SK-N-SH (cell line): ENCODE measurements around the gene AQP3. TPM values are rescaled to one million over a fixed set of nuclear protein-coding genes. Genes with fewer than 3 reads are reported as not detected.

Experiments used
- CTCF ChIA-PET: fragments of 300-600, 350-600 bp; formaldehyde crosslinking; extraction: SDS; loops from one replicate; lab custom pipeline; 2021; lab: Yijun Ruan, JAX
- POLR2A ChIA-PET: fragments of 350-600 bp; sonication (Branson Sonifier 250); formaldehyde crosslinking; extraction: SDS; loops from one replicate; lab custom pipeline; 2020; ENCODE audit warnings: antibody characterized with exemption, inconsistent platforms; lab: Yijun Ruan, JAX
- DNase-seq: peaks from one replicate; pipeline ENCODE4 v3.0.0; 2012
- H2AFZ ChIP-seq: fragments of 200-600 bp; sonication (generic); 2 replicates; pipeline ENCODE4 v1.8.1; 2016; ENCODE audit warnings: antibody characterized with exemption, mild to moderate bottlenecking, low read depth
- H3F3A ChIP-seq: fragments of 200-600 bp; sonication (generic); replicated peaks from 2 replicates; pipeline ENCODE3; 2016; ENCODE audit warnings: antibody characterized with exemption, mild to moderate bottlenecking; ENCODE audit not compliant: insufficient read depth
- H3K27ac ChIP-seq, 2 experiments: fragments of 200-500 bp in 1 of 2; fragments of 200-600 bp in 1 of 2; sonication (Bioruptor generic) in 1 of 2; sonication (generic), shearing (Covaris generic) in 1 of 2; 2 replicates each; pipeline versions ENCODE4 v1.5.1 to v1.6.1; 2014 to 2016; ENCODE audit warnings: low read depth in 2 of 2, inconsistent platforms in 1 of 2, low read length in 1 of 2, mild to moderate bottlenecking in 1 of 2, mixed read lengths in 1 of 2
- H3K27me3 ChIP-seq: fragments of 200-600 bp; sonication (generic), shearing (Covaris generic); 2 replicates; pipeline ENCODE4 v1.6.1; 2016; ENCODE audit warnings: mixed run types; ENCODE audit not compliant: insufficient read depth
- H3K36me3 ChIP-seq, 2 experiments: fragments of 200-500 bp in 1 of 2; fragments of 200-600 bp in 1 of 2; sonication (Bioruptor generic) in 1 of 2; sonication (generic) in 1 of 2; replicated peaks in 1 of 2; 2 replicates each; pipeline versions ENCODE3 to v1.5.1; 2014 to 2016; ENCODE audit warnings: low read length in 1 of 2, mild to moderate bottlenecking in 1 of 2; ENCODE audit not compliant: insufficient read depth in 2 of 2, control insufficient read depth in 1 of 2
- H3K4me1 ChIP-seq, 2 experiments: fragments of 200-500 bp in 1 of 2; fragments of 200-600 bp in 1 of 2; sonication (Bioruptor generic) in 1 of 2; sonication (generic), shearing (Covaris generic) in 1 of 2; 2 replicates each; pipeline versions ENCODE4 v1.5.1 to v1.6.1; 2014 to 2016; ENCODE audit warnings: low read depth in 1 of 2, low read length in 1 of 2, mixed run types in 1 of 2; ENCODE audit not compliant: insufficient read depth in 2 of 2, control insufficient read depth in 1 of 2
- H3K4me2 ChIP-seq: fragments of 200-600 bp; sonication (generic), shearing (Covaris generic); 2 replicates; pipeline ENCODE4 v1.6.1; 2017; ENCODE audit warnings: mixed run types
- H3K4me3 ChIP-seq, 2 experiments: fragments of 200-500 bp in 1 of 2; fragments of 200-600 bp in 1 of 2; sonication (Bioruptor generic) in 1 of 2; sonication (generic), shearing (Covaris generic) in 1 of 2; 2 replicates each; pipeline versions ENCODE4 v1.5.1 to v1.8.1; 2014 to 2016; ENCODE audit warnings: low read depth in 2 of 2, inconsistent platforms in 1 of 2, low read length in 1 of 2, mild to moderate bottlenecking in 1 of 2, mixed read lengths in 1 of 2, moderate library complexity in 1 of 2
- H3K79me2 ChIP-seq: fragments of 200-600 bp; sonication (generic); 2 replicates; pipeline ENCODE4 v1.8.1; 2017; ENCODE audit warnings: mild to moderate bottlenecking; ENCODE audit not compliant: insufficient read depth
- H3K9ac ChIP-seq: fragments of 200-600 bp; sonication (generic); 2 replicates; pipeline ENCODE4 v1.6.1; 2017; ENCODE audit warnings: mixed run types
- H3K9me2 ChIP-seq: fragments of 200-600 bp; sonication (generic); 2 replicates; pipeline ENCODE4 v1.6.1; 2017; ENCODE audit warnings: mixed run types
- H3K9me3 ChIP-seq: fragments of 200-600 bp; sonication (generic); 2 replicates; pipeline ENCODE4 v1.6.1; 2017; ENCODE audit warnings: mixed run types, mild to moderate bottlenecking, moderate library complexity
- H4K20me1 ChIP-seq: fragments of 200-600 bp; sonication (generic); 2 replicates; pipeline ENCODE4 v1.6.1; 2017; ENCODE audit warnings: mild to moderate bottlenecking, mixed run types; ENCODE audit not compliant: insufficient read depth
- FOSL2 ChIP-seq: IDR thresholded peaks from 2 replicates; pipeline ENCODE4 v1.4.0; 2012; ENCODE audit warnings: low read depth, mild to moderate bottlenecking, moderate library complexity, borderline replicate concordance
- FOXJ3 ChIP-seq: sonication (generic); formaldehyde crosslinking; IDR thresholded peaks from 2 replicates; pipeline ENCODE4 v1.5.1; 2020; ENCODE audit warnings: mild to moderate bottlenecking, missing genetic modification reagents
- FOXM1 ChIP-seq: IDR thresholded peaks from 2 replicates; pipeline ENCODE4 v1.4.0; 2012; ENCODE audit warnings: low read depth, mild to moderate bottlenecking
- GABPA ChIP-seq: IDR thresholded peaks from 2 replicates; pipeline ENCODE4 v1.4.0; 2012; ENCODE audit warnings: low read depth, mild to moderate bottlenecking
- GATA2 ChIP-seq: sonication (generic); formaldehyde crosslinking; IDR thresholded peaks from 2 replicates; pipeline ENCODE4 v1.5.0; 2020; ENCODE audit warnings: mild to moderate bottlenecking, missing genetic modification reagents
- JUND ChIP-seq: IDR thresholded peaks from 2 replicates; pipeline ENCODE4 v1.4.0; 2012
- MEF2A ChIP-seq: IDR thresholded peaks from 2 replicates; pipeline ENCODE4 v1.4.0; 2012; ENCODE audit warnings: low read depth, borderline replicate concordance
- NRF1 ChIP-seq: IDR thresholded peaks from 2 replicates; pipeline ENCODE4 v1.6.1; 2012; ENCODE audit warnings: low read depth, mild to moderate bottlenecking, low read length
- PBX3 ChIP-seq: IDR thresholded peaks from 2 replicates; pipeline ENCODE4; 2012
- POLR2AphosphoS5 ChIP-seq: IDR thresholded peaks from 2 replicates; pipeline ENCODE4 v1.6.1; 2012; ENCODE audit warnings: low read depth, low read length
- REST ChIP-seq: IDR thresholded peaks from 2 replicates; pipeline ENCODE4 v1.6.1; 2012; ENCODE audit warnings: mild to moderate bottlenecking, low read depth, low read length, moderate library complexity
- RFX5 ChIP-seq: IDR thresholded peaks from 2 replicates; pipeline ENCODE4 v1.6.1; 2012; ENCODE audit warnings: mild to moderate bottlenecking, improper control_type of control experiment, low read length
- RXRA ChIP-seq: IDR thresholded peaks from 2 replicates; pipeline ENCODE4 v1.4.0; 2012; ENCODE audit warnings: low read depth, mild to moderate bottlenecking, borderline replicate concordance
- TAF1 ChIP-seq: IDR thresholded peaks from 2 replicates; pipeline ENCODE4 v1.6.1; 2012; ENCODE audit warnings: low read depth, mild to moderate bottlenecking, low read length, moderate library complexity, borderline replicate concordance
- TEAD4 ChIP-seq: IDR thresholded peaks from 2 replicates; pipeline ENCODE4 v1.4.0; 2012; ENCODE audit warnings: mild to moderate bottlenecking, borderline replicate concordance; ENCODE audit not compliant: insufficient read depth
- YY1 ChIP-seq: IDR thresholded peaks from 2 replicates; pipeline ENCODE4 v1.4.0; 2012; ENCODE audit warnings: low read depth, mild to moderate bottlenecking
- WGBS: methylation state at CpG from one replicate; pipeline ENCODE4 v1.1.6; 2017; ENCODE audit warnings: low lambda C conversion rate; 5-methylcytosine and 5-hydroxymethylcytosine counted together
- polyA plus RNA-seq, 3 experiments: library from polyadenylated mRNA; depleted of rRNA; stranded (reverse); fragments of >200 nt; gene quantifications; 2 replicates each; pipeline ENCODE4 v1.2.3, GENCODE V29; 2012

AQP3 gene
- polyA plus RNA-seq, 1 of the 3 experiments (the other 2 are of a cell fraction), result 0.64 TPM

- no peak for TF ChIP-seq YY1
These were observed 24.0 kb upstream of the AQP3 start (continued) for GRCh38 chr9:33471361-33471760.

- Histone ChIP-seq H3K9me3 (no peaks in the 10 kb centered on the region), H2AFZ (no peak overlapping the region), H3K4me3 (no peak overlapping the region), H3K36me3 (peaks cover 55 to 67% of the 10 kb centered on the region in 2 experiments), H3K27me3 (no peaks in the 10 kb centered on the region), H3K79me2 (peaks cover 41% of the 10 kb centered on the region), H3K9me2 (no peaks in the 10 kb centered on the region), H3K4me2 (no peak overlapping the region), H4K20me1 (0 out of 2 replicates have a peak, but pooled peaks cover 4% of the 10 kb centered on the region), H3F3A (no peaks in the 10 kb centered on the region), H3K4me1 (peaks cover 0 to 11% of the 10 kb centered on the region in 2 experiments; a peak in 1 of 4 replicates), H3K9ac (no peak overlapping the region), H3K27ac (no peak overlapping the region)
- WGBS, result 91% methylated on average over 5 of the region's 6 CpGs
- TF ChIP-seq RXRA, result no peak
- TF ChIP-seq FOXJ3, result no peak
- no peak for TF ChIP-seq POLR2AphosphoS5
- TF ChIP-seq RFX5, result no peak
- TF ChIP-seq TEAD4, result no peak
- TF ChIP-seq MEF2A, result no peak
- CTCF ChIA-PET, result interaction anchor here (1.0 to 3.0 kb wide), 4 partner anchors 17 to 95 kb away, joined by 3 to 13 read pairs (median 6); no protein-coding TSS in a partner anchor
- POLR2A ChIA-PET, result no interaction called here
- no peak for DNase-seq
These were observed 22.5 kb upstream of the AQP3 start for GRCh38 chr9:33469891-33470290.

GRCh38 chr9:33468797-33469621 is 21.6 kb upstream of the AQP3 start:
- WGBS, result 95% methylated on average over 18 of the region's 21 CpGs
- CTCF ChIA-PET, result interaction anchor here (1.3 to 3.0 kb wide), 4 partner anchors 11 to 94 kb away, joined by 4 to 33 read pairs (median 10); no protein-coding TSS in a partner anchor
- POLR2A ChIA-PET, result no interaction called here
- no peak overlapping the region for H3K9ac ChIP-seq
- DNase-seq, result no peak
- no peak overlapping the region for H3K27ac ChIP-seq
- peaks cover 36% of the 10 kb centered on the region for H3K79me2 ChIP-seq
- no peaks in the 10 kb centered on the region for H3K9me3 ChIP-seq
- peaks cover 62 to 76% of the 10 kb centered on the region in 2 experiments for H3K36me3 ChIP-seq
- H3K9me2 ChIP-seq, result no peaks in the 10 kb centered on the region
- H3F3A ChIP-seq, result no peaks in the 10 kb centered on the region
- TF ChIP-seq TAF1 (no peak), TEAD4 (no peak), FOXM1 (no peak), NRF1 (no peak), JUND (no peak), GABPA (no peak), PBX3 (no peak), MEF2A (no peak), FOXJ3 (no peak), REST (no peak), POLR2AphosphoS5 (no peak), GATA2 (CRISPR knock-in tag) (no peak), RFX5 (no peak), FOSL2 (no peak)
- H3K27me3 ChIP-seq, result no peaks in the 10 kb centered on the region
- peaks cover 0 to 11% of the 10 kb centered on the region in 2 experiments; a peak in 1 of 4 replicates for H3K4me1 ChIP-seq
- no peak overlapping the region for H3K4me3 ChIP-seq
- no peak overlapping the region for H2AFZ ChIP-seq
- H4K20me1 ChIP-seq, result 0 out of 2 replicates have a peak, but pooled peaks cover 4% of the 10 kb centered on the region
- H3K4me2 ChIP-seq, result no peak overlapping the region
